Lower leg skin (tissue), 4 donors: ENCODE data around the gene TAGAP. TPM values are rescaled to one million over a fixed set of nuclear protein-coding genes. Genes with fewer than 3 reads are reported as not detected.

Experiments used
- DNase-seq, 2 donors: peaks; one replicate each; pipeline ENCODE4 v3.0.0-alpha.2; 2019; ENCODE audit warnings: low spot score in 2 of 2
- H3K4me3 ChIP-seq: fragments of 200-600 bp; sonication (generic); 2 replicates; pipeline ENCODE4 v1.5.1; 2017; ENCODE audit warnings: mild to moderate bottlenecking, low read depth; ENCODE audit not compliant: poor library complexity, severe bottlenecking
- CTCF ChIP-seq, 3 donors: fragments of 450-650 bp; IDR thresholded peaks; one replicate each; pipeline ENCODE4 v1.5.1; 2016; ENCODE audit warnings: antibody characterized with exemption in 3 of 3, mild to moderate bottlenecking in 3 of 3, moderate library complexity in 2 of 3
- POLR2A ChIP-seq, 2 donors: fragments of 450-650 bp; IDR thresholded peaks; one replicate each; pipeline ENCODE4 v1.6.1; 2016 to 2017; ENCODE audit warnings: antibody characterized with exemption in 2 of 2, mild to moderate bottlenecking in 1 of 2, moderate library complexity in 1 of 2
- WGBS, 2 donors: methylation state at CpG; one replicate each; pipeline ENCODE4 v1.1.5; 2018; 5-methylcytosine and 5-hydroxymethylcytosine counted together
- intact Hi-C: fragments of 100-400 bp; cut with DNase I; formaldehyde crosslinking; loops from one replicate; pipeline ENCODE4 v1.15.0; 2023; ENCODE audit warnings: low total_unique reads
- total RNA-seq, 4 donors: library from RNA; depleted of rRNA; stranded (reverse); fragments of >200 nt; gene quantifications; one replicate each; pipeline ENCODE4 v1.1.0, GENCODE V29; 2016

TAGAP gene
- total RNA-seq, 4 donors from 2014 or later = 1.1 to 2.7 (median 1.9) TPM

GRCh38 chr6:159056899-159057298 is 12.1 kb upstream of the TAGAP start:
- WGBS, 2 donors = 64% methylated on average over 6 of the region's 6 CpGs
- intact Hi-C loops = no loop called here
- TF ChIP-seq CTCF (IDR thresholded peaks at IDR 0.05) = no peak
- TF ChIP-seq POLR2A (IDR thresholded peaks at IDR 0.05) = no peak
- no peak overlapping the region for H3K4me3 ChIP-seq
- no peak for DNase-seq

GRCh38 chr6:159056432-159056831 is 11.6 kb upstream of the TAGAP start:
- intact Hi-C loops = no loop called here
- no peak for DNase-seq

GRCh38 chr6:159056003-159056402 is 11.2 kb upstream of the TAGAP start:
- intact Hi-C loops = no loop called here
- DNase-seq = no peak
- TF ChIP-seq POLR2A (IDR thresholded peaks at IDR 0.05) (no peak), CTCF (IDR thresholded peaks at IDR 0.05) (no peak)
- no peak overlapping the region for H3K4me3 ChIP-seq
- 45% methylated on average over 3 of the region's 3 CpGs for WGBS, 2 donors

More at GRCh38 chr6:159056432-159056831, 11.6 kb upstream of the TAGAP start:
- no peak for TF ChIP-seq POLR2A (IDR thresholded peaks at IDR 0.05)
- no peak for TF ChIP-seq CTCF (IDR thresholded peaks at IDR 0.05)
- H3K4me3 ChIP-seq = no peak overlapping the region
- 31 to 37% methylated on average over 2 of the region's 2 CpGs for WGBS, 2 donors

GRCh38 chr6:159053781-159054398 is 9.1 kb upstream of the TAGAP start:
- intact Hi-C loops = no loop called here
- no peak for DNase-seq
- TF ChIP-seq POLR2A (IDR thresholded peaks at IDR 0.05) (no peak), CTCF (IDR thresholded peaks at IDR 0.05) (no peak)
- WGBS, 2 donors = 85 to 88% methylated on average over 12 of the region's 12 CpGs
- no peak overlapping the region for H3K4me3 ChIP-seq

GRCh38 chr6:159052720-159053119 is 7.9 kb upstream of the TAGAP start:
- 46 to 71% methylated on average over 3 of the region's 3 CpGs for whole genome bisulfite sequencing, 2 donors
- TF ChIP-seq CTCF (IDR thresholded peaks at IDR 0.05) (no peak), POLR2A (IDR thresholded peaks at IDR 0.05) (no peak)
- intact Hi-C loops = no loop called here
- DNase-seq = no peak
- H3K4me3 ChIP-seq = no peak overlapping the region
